WTC11 (cell line): ENCODE results near the gene CLPX.

Experiments used
- EMX1 ChIP-seq: fragments of 250-450 bp; sonication (Bioruptor Pico); IDR thresholded peaks from 2 replicates; pipeline ENCODE4 v1.8.0; 2021; ENCODE audit warnings: mild to moderate bottlenecking
- GABPB1 ChIP-seq: sonication (generic); formaldehyde crosslinking; IDR thresholded peaks from 2 replicates; pipeline ENCODE4 v1.8.1; 2023; ENCODE audit warnings: mild to moderate bottlenecking, missing genetic modification reagents
- NFYB ChIP-seq: sonication (generic); formaldehyde crosslinking; conservative IDR thresholded peaks from 2 replicates; pipeline ENCODE4 v1.8.0; 2022; ENCODE audit warnings: low read depth, missing genetic modification reagents
- NR3C1 ChIP-seq: sonication (generic); formaldehyde crosslinking; conservative IDR thresholded peaks from 2 replicates; pipeline ENCODE4 v1.8.1; 2023; ENCODE audit warnings: low read depth, mild to moderate bottlenecking, missing genetic modification reagents
- SP1 ChIP-seq: sonication (generic); formaldehyde crosslinking; conservative IDR thresholded peaks from 2 replicates; pipeline ENCODE4 v1.8.1; 2022; ENCODE audit warnings: missing genetic modification reagents
- TF ChIP-seq, protein P1 (sequence below): fragments of 200-600 bp; IDR thresholded peaks from 2 replicates; pipeline ENCODE4 v1.8.0; 2022; ENCODE audit warnings: antibody characterized with exemption
- TF ChIP-seq, protein P2 (sequence below): sonication (generic); formaldehyde crosslinking; IDR thresholded peaks from 2 replicates; pipeline ENCODE4 v1.8.0; 2022; ENCODE audit warnings: mild to moderate bottlenecking, missing genetic modification reagents

DNA sequence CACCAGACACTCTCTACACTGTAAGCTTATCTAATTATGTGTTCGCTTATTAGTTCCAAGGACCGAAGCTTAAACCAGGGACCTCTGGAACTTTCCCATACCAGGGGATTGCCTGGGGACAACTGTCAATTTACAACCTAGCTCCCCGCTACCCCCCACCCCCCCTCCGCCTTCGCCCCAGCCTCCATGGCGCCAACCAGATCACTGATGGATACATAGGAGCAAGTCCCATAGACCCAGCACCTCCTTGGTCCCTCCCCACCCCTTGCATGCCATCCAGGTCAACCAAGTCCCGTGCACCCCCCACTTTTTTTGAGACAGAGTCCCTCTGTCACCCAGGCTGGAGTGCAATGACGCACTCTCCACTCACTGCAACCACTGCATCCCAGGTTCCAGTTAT lies 50.6 kb downstream of the CLPX start:
- TF ChIP-seq EMX1 (CRISPR knock-in tag), result no peak
- TF ChIP-seq, protein P1, sequence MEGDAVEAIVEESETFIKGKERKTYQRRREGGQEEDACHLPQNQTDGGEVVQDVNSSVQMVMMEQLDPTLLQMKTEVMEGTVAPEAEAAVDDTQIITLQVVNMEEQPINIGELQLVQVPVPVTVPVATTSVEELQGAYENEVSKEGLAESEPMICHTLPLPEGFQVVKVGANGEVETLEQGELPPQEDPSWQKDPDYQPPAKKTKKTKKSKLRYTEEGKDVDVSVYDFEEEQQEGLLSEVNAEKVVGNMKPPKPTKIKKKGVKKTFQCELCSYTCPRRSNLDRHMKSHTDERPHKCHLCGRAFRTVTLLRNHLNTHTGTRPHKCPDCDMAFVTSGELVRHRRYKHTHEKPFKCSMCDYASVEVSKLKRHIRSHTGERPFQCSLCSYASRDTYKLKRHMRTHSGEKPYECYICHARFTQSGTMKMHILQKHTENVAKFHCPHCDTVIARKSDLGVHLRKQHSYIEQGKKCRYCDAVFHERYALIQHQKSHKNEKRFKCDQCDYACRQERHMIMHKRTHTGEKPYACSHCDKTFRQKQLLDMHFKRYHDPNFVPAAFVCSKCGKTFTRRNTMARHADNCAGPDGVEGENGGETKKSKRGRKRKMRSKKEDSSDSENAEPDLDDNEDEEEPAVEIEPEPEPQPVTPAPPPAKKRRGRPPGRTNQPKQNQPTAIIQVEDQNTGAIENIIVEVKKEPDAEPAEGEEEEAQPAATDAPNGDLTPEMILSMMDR, result no peak
- TF ChIP-seq NFYB (CRISPR knock-in tag), result no peak
- TF ChIP-seq SP1 (CRISPR knock-in tag), result no peak
- no peak for TF ChIP-seq NR3C1
- TF ChIP-seq GABPB1 (CRISPR knock-in tag), result no peak
- TF ChIP-seq, protein P2, sequence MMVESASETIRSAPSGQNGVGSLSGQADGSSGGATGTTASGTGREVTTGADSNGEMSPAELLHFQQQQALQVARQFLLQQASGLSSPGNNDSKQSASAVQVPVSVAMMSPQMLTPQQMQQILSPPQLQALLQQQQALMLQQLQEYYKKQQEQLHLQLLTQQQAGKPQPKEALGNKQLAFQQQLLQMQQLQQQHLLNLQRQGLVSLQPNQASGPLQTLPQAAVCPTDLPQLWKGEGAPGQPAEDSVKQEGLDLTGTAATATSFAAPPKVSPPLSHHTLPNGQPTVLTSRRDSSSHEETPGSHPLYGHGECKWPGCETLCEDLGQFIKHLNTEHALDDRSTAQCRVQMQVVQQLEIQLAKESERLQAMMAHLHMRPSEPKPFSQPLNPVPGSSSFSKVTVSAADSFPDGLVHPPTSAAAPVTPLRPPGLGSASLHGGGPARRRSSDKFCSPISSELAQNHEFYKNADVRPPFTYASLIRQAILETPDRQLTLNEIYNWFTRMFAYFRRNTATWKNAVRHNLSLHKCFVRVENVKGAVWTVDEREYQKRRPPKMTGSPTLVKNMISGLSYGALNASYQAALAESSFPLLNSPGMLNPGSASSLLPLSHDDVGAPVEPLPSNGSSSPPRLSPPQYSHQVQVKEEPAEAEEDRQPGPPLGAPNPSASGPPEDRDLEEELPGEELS (CRISPR knock-in tag), result no peak
